Endometrial microvascular endothelial cells (primary cell): ENCODE measurements around the gene NEDD4L. TPM values are rescaled to one million over a fixed set of nuclear protein-coding genes. Genes with fewer than 3 reads are reported as not detected.

Experiments
- in situ Hi-C: cut with HindIII; loops from 2 replicates; pipeline ENCODE4 v1.10.0; 2017; ENCODE audit warnings: low sequenced_read_pairs, low pct_unique_long_range_greater_than_20kb; ENCODE audit errors: inconsistent ontology term
- total RNA-seq: library from RNA; depleted of rRNA; stranded (reverse); fragments of >200 nt; gene quantifications from one replicate; pipeline ENCODE4 v1.2.3, GENCODE V29; 2015; ENCODE audit errors: inconsistent ontology term

The NEDD4L gene
- total RNA-seq, 1 donor from 2014 or later: 59.9 TPM

GRCh38 chr18:58325494-58325893 is 281.5 kb downstream of the NEDD4L start:
- in situ Hi-C loops: no loop called here

DNA sequence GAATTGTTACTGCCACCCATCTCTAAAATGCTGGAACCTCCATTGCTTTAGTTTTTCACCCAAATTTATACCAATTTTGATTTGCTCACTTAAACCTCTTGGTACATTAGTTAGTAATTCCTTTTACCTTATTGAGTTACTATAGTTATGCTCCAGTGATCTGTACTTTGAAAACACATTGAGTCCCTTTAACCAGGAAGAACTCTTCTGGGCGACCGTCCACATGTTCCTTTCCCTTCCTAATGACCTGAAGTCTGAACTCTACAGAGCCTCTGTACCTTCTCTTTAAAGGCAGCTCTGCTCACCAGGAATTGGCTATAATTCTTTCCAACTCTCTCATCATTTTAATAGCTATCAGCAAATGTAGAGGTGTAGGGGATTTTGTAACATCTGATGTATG is 290.0 kb downstream of the NEDD4L start:
- in situ Hi-C loops: no loop called here

- in situ Hi-C loops: no loop called here
These were observed 291.2 kb downstream of the NEDD4L start for GRCh38 chr18:58335223-58335622.

GRCh38 chr18:58335821-58336220 is 291.8 kb downstream of the NEDD4L start:
- in situ Hi-C loops: no loop called here

DNA sequence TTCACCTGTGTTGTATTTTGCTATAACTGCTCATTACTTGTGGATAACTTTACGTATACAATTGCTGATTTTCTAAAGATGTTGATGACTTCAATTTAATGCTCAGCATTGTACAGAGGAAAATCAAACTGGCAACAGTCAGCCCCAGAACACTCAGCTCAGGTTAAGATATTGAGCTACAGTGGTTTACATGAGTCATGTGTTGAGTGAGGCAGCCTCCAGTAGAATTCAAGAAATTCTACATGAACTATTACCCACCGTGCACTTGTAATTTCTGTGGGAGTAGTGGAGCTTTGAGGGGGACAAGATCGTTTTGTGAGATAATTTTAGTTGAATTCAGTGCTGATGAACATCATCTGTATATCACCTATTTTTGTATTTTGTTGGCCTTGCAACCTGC is 292.6 kb downstream of the NEDD4L start:
- in situ Hi-C loops: no loop called here

- in situ Hi-C loops: no loop called here
These were observed 293.3 kb downstream of the NEDD4L start for GRCh38 chr18:58337285-58337684.

- in situ Hi-C loops: no loop called here
These were observed 293.7 kb downstream of the NEDD4L start for GRCh38 chr18:58337686-58338085.

DNA sequence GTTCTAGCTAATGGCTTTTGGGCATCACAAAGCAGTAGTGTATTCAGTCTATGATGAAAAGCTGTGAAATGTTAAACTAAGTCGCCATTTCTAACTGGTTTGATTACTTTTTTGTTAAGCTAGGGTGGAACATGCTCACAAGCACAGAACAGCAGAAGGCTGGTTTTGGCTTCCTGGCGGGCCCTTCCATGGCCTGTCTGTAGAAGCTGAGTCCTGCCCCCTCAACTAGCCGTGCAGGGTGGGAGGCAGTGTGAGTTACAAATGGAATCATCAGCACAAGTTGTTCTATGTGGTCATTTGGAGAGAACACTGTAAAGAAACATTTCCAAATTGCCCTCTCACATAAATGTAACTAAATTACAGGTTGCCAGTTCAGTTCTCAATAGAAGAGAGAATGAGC is 294.1 kb downstream of the NEDD4L start:
- in situ Hi-C loops: no loop called here

GRCh38 chr18:58338961-58339592 is 295.1 kb downstream of the NEDD4L start:
- in situ Hi-C loops: no loop called here

GRCh38 chr18:58339890-58340289 is 295.9 kb downstream of the NEDD4L start:
- in situ Hi-C loops: no loop called here

GRCh38 chr18:58341916-58342315 is 297.9 kb downstream of the NEDD4L start:
- in situ Hi-C loops: no loop called here

- in situ Hi-C loops: no loop called here
These were observed 300.1 kb downstream of the NEDD4L start for GRCh38 chr18:58344080-58344670.

DNA sequence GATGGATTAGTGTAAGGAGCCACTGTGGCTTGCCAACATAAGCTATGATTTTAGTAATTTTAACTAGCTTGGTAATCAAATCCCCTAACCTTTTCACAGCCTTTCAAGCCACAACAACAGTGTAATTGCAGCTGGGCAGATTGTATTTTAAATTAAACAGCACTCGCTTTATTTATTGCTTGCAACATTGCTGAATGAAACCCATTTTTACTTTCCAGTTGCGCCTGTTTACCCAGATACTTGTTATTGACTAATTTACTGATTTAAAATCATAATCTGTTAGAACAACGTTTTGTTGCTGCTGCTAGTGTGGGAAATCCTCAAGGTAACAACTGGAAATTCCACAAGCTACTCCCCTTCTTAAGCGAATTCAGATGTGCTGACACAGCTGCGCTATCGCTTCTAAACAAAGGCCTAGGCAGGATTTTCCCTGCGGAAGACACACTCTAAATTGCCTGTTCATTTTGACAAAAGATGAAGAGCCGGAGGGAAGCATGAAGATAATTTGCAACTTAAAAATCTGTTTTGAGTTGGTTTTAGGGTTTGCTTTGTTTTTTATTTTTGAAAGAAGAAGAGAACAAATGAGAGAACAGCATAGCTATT is 300.9 kb downstream of the NEDD4L start:
- in situ Hi-C loops: no loop called here

- in situ Hi-C loops: no loop called here
These were observed 301.8 kb downstream of the NEDD4L start for GRCh38 chr18:58345875-58346274.

DNA sequence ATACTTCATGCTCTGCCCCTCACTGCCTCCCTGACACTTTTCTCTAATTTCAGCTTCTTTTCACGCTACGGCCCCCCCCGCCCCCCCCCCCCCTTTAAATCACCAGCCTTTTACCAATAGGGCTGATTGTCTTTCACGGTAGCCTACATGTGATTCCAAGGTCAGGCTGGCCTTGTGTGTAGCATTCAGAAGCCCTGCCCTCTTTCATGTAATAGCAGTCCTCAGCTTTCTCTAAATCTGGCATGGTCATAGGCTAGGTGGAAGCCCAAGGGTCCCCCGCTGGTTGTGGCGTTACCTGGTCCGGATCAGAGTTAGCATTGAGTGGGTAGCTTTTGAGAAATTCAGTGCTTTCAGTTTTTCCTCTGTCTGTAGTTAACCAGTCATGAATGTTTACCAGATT is 303.1 kb downstream of the NEDD4L start:
- in situ Hi-C loops: no loop called here

DNA sequence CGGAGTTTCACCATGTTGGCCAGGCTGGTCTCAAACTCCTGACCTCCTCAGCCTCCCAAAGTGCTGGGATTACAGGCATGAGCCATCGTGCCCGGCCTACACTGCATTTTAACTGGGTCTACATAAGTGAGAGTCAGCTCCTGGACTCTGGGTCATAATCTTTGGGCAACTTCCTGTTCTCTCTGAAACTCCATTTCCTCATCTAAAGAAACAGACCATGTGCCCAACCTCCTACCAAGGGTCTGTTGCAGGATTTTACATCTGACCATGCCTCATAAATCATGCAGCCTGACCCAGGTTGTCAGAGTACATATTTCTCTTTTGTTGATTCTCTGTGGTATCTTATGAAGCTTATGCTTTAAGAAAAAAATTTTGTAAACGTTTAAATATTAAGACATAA is 304.5 kb downstream of the NEDD4L start:
- in situ Hi-C loops: no loop called here

DNA sequence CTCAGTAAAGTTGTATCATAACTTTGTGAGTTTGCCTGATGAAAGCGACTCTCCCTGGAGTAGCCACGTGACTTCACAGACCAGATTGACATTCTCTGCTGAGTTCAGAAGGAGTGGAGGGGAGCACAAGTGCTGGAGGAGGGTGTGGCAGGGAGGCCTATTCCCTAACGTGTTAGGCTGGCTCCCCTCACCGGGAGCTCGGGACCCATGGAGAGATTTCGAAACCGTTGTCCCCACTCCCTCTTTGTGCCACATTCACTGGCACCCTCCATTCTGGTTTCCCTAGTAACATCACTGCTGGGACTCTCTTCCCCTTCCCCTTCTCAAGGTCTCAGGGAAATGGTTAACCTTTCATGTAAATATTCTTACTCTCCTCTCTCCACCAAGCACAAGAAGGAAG is 304.9 kb downstream of the NEDD4L start:
- in situ Hi-C loops: no loop called here

DNA sequence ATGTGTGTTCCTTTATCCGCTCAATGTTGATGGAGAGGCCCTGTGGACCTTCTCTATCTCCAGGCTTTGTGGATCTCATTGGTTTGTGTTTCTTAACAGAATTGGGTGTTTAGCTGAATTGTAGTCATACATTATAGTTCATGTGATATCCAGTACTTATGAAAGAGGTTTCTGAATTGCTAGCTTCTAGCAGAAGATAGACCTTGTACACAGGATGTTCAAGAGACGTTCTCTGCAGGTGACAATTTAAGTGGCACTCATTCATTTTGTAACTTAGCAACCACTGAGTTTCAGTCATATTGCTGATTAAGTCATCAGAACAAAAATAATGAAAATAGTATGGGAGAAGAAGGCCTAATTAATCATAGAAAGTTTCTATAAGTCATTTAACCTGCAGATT is 305.6 kb downstream of the NEDD4L start:
- in situ Hi-C loops: no loop called here

GRCh38 chr18:58350526-58350925 is 306.5 kb downstream of the NEDD4L start:
- in situ Hi-C loops: no loop called here

DNA sequence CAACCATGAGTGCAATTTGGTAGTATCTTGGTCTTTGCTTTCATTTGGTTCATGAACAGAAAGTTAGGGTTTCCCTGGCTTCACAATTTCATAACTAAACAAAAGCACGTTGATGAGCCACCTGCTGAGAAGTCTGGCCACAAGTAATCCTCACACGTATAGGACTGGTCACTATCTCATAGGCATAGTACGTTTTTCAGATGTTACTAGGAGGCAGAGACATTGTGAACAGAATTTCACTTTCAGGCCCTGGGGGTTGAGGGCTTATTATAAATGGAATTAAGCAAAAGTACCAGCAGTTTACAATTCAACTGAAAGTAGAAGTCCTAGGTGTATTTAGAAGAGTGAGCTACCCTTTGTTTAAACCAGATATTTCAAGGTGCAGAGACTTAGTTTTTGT is 307.8 kb downstream of the NEDD4L start:
- in situ Hi-C loops: no loop called here

- in situ Hi-C loops: no loop called here
These were observed 309.6 kb downstream of the NEDD4L start for GRCh38 chr18:58353581-58353980.
